HepG2 (cell line): ENCODE results near the gene NEGR1. TPM values are rescaled to one million over a fixed set of nuclear protein-coding genes. Genes with fewer than 3 reads are reported as not detected.

Experiments
- ATAC-seq: fragments of 200-7000 bp; cut with Tn5 transposase; 3 replicates; pipeline ENCODE4 v1.9.1; 2020; ENCODE audit warnings: mild to moderate bottlenecking, moderate library complexity
- BruUV-seq: library from RNA; stranded (reverse); fragments of 400-500 nt; replicated peaks from 2 replicates; lab custom pipeline; 2021; lab: Mats Ljungman, UMichigan
- CTCF ChIA-PET: fragments of 300-600 bp; formaldehyde crosslinking; extraction: SDS; loops from one replicate; lab custom pipeline; 2021; ENCODE audit warnings: low total read pairs, inconsistent platforms, low intra/inter-chr PET ratio; lab: Yijun Ruan, JAX
- POLR2A ChIA-PET: fragments of 350-600 bp; sonication (Branson Sonifier 250); formaldehyde crosslinking; loops from one replicate; lab custom pipeline; 2020; ENCODE audit warnings: antibody characterized with exemption, inconsistent platforms; lab: Yijun Ruan, JAX
- DNase-seq: peaks from one replicate; pipeline ENCODE4 v3.0.0-alpha.2; 2015; ENCODE audit warnings: low spot score
- FAIRE-seq: peaks from 3 replicates; lab custom pipeline; 2011; peaks lifted over from hg19 to GRCh38; lab: Jason Lieb, UNC
- H2AFZ ChIP-seq: one replicate; pipeline ENCODE4 v1.6.1; 2011; ENCODE audit warnings: low read length, inconsistent platforms
- H3K27ac ChIP-seq: fragments of 300-600 bp; 3 replicates; pipeline ENCODE4 v1.8.0; 2011; ENCODE audit warnings: mixed run types, mild to moderate bottlenecking, mixed read lengths, low read length, inconsistent platforms; ENCODE audit not compliant: insufficient read depth; ENCODE audit errors: extremely low read length
- H3K27me3 ChIP-seq, 2 experiments: fragments of 200-600 bp in 1 of 2; 2 replicates in 1 of 2; 3 replicates in 1 of 2; pipeline versions ENCODE4 v1.6.0 to v1.8.0; 2011; ENCODE audit warnings: low read length in 2 of 2, mild to moderate bottlenecking in 2 of 2, moderate library complexity in 2 of 2, inconsistent platforms in 1 of 2; ENCODE audit not compliant: insufficient read depth in 2 of 2, control insufficient read depth in 1 of 2
- H3K36me3 ChIP-seq, 2 experiments: fragments of 200-600 bp in 1 of 2; replicated peaks in 1 of 2; 2 replicates in 1 of 2; 3 replicates in 1 of 2; pipeline versions ENCODE4 v1.5.1 to v1.8.0; 2011; ENCODE audit warnings: low read length in 2 of 2, inconsistent platforms in 1 of 2; ENCODE audit not compliant: insufficient read depth in 2 of 2, control insufficient read depth in 1 of 2
- H3K4me1 ChIP-seq: 2 replicates; pipeline ENCODE4 v1.5.1; 2012; ENCODE audit warnings: low read length, inconsistent platforms; ENCODE audit not compliant: insufficient read depth
- H3K4me2 ChIP-seq: 2 replicates; pipeline ENCODE4 v1.6.0; 2011; ENCODE audit warnings: low read depth, low read length, inconsistent platforms
- H3K4me3 ChIP-seq, 3 experiments: fragments of 200-600 bp in 1 of 3; sonication (generic), shearing (Covaris generic) in 1 of 3; replicated peaks in 1 of 3; 2 replicates each; pipeline ENCODE4 v1.5.1; 2011 to 2016; ENCODE audit warnings: low read length in 3 of 3, inconsistent platforms in 2 of 3, low read depth in 2 of 3, mild to moderate bottlenecking in 2 of 3, control low read depth in 1 of 3, mixed read lengths in 1 of 3; ENCODE audit not compliant: insufficient read depth in 1 of 3
- H3K79me2 ChIP-seq: one replicate; pipeline ENCODE4 v1.6.1; 2011; ENCODE audit warnings: low read length, inconsistent platforms; ENCODE audit not compliant: insufficient read depth
- H3K9ac ChIP-seq: 2 replicates; pipeline ENCODE4 v1.6.0; 2011; ENCODE audit warnings: mild to moderate bottlenecking, low read depth, low read length, inconsistent platforms; ENCODE audit not compliant: insufficient read depth
- H3K9me3 ChIP-seq: 2 replicates; pipeline ENCODE4 v1.5.1; 2012; ENCODE audit warnings: mild to moderate bottlenecking, low read length
- H4K20me1 ChIP-seq: 2 replicates; pipeline ENCODE4 v1.6.0; 2011; ENCODE audit warnings: inconsistent platforms, mild to moderate bottlenecking, low read length, moderate library complexity; ENCODE audit not compliant: insufficient read depth
- ARID2 ChIP-seq: sonication (generic); formaldehyde crosslinking; IDR thresholded peaks from 2 replicates; pipeline ENCODE4 v1.8.1; 2022; ENCODE audit warnings: mild to moderate bottlenecking, missing genetic modification reagents, borderline replicate concordance
- ARNT ChIP-seq: fragments of 450-650 bp; IDR thresholded peaks from 2 replicates; pipeline ENCODE4 v1.6.1; 2017
- ASH2L ChIP-seq: fragments of 300-600, 200-600 bp; sonication (generic); IDR thresholded peaks from 2 replicates; pipeline ENCODE4 v1.7.0; 2017; ENCODE audit warnings: low read depth, mild to moderate bottlenecking, moderate library complexity, mixed read lengths, low read length; ENCODE audit not compliant: insufficient read length
- HNRNPH1 ChIP-seq: fragments of 200-400 bp; formaldehyde crosslinking; optimal IDR thresholded peaks from 2 replicates; pipeline ENCODE3; 2017; ENCODE audit warnings: mild to moderate bottlenecking, low read depth, low read length
- MBD4 ChIP-seq: IDR thresholded peaks from 2 replicates; pipeline ENCODE4 v1.6.1; 2012; ENCODE audit warnings: low read length, inconsistent platforms, borderline replicate concordance
- NFE2L2 ChIP-seq: fragments of 150-350 bp; IDR thresholded peaks from 2 replicates; pipeline ENCODE4 v1.6.1; 2014; ENCODE audit warnings: low read length
- RAD21 ChIP-seq: fragments of 450-650 bp; formaldehyde crosslinking; IDR thresholded peaks from 2 replicates; pipeline ENCODE4 v1.5.0; 2020; ENCODE audit warnings: mild to moderate bottlenecking
- SMARCC2 ChIP-seq: fragments of 450-650 bp; IDR thresholded peaks from 2 replicates; pipeline ENCODE4 v1.6.1; 2017; ENCODE audit warnings: antibody characterized with exemption, mild to moderate bottlenecking
- SNAPC4 ChIP-seq: sonication (generic); formaldehyde crosslinking; IDR thresholded peaks from 2 replicates; pipeline ENCODE4 v1.4.0; 2020; ENCODE audit warnings: mild to moderate bottlenecking, missing genetic modification reagents
- SOX6 ChIP-seq, 2 experiments: fragments of 450-650 bp in 1 of 2; sonication (generic) in 1 of 2; formaldehyde crosslinking in 1 of 2; IDR thresholded peaks; 2 replicates each; pipeline versions ENCODE4 v1.4.0 to v1.6.1; 2017 to 2020; ENCODE audit warnings: antibody characterized with exemption in 1 of 2, mild to moderate bottlenecking in 1 of 2, missing genetic modification reagents in 1 of 2
- ZNF3 ChIP-seq: IDR thresholded peaks from 2 replicates; pipeline ENCODE4 v1.7.0; 2017; ENCODE audit warnings: inconsistent platforms
- ZNF33A ChIP-seq: sonication (generic); formaldehyde crosslinking; IDR thresholded peaks from 2 replicates; pipeline ENCODE4 v1.5.1; 2020; ENCODE audit warnings: missing genetic modification reagents, mild to moderate bottlenecking, moderate library complexity, borderline replicate concordance
- ZNF841 ChIP-seq: sonication (generic); formaldehyde crosslinking; IDR thresholded peaks from 2 replicates; pipeline ENCODE4 v1.8.1; 2023; ENCODE audit warnings: missing genetic modification reagents, borderline replicate concordance
- ZSCAN25 ChIP-seq: sonication (generic); formaldehyde crosslinking; IDR thresholded peaks from 2 replicates; pipeline ENCODE4 v1.8.0; 2022; ENCODE audit warnings: mild to moderate bottlenecking, missing genetic modification reagents
- WGBS: methylation state at CpG from one replicate; pipeline ENCODE4 v1.1.6; 2017; ENCODE audit warnings: low lambda C conversion rate; 5-methylcytosine and 5-hydroxymethylcytosine counted together
- in situ Hi-C: cut with HindIII; loops from 2 replicates; pipeline ENCODE4 v1.10.0; 2017; ENCODE audit warnings: low pct_unique_long_range_greater_than_20kb; ENCODE audit not compliant: extremely low pct_ligation_motif_present
- intact Hi-C: fragments of 100-400 bp; cut with micrococcal nuclease; formaldehyde crosslinking; loops from one replicate; pipeline ENCODE4 v1.10.0; 2022; ENCODE audit not compliant: unreplicated experiment
- polyA plus RNA-seq, 8 experiments: library from polyadenylated mRNA; depleted of rRNA in 3 of 8; stranded (reverse) in 7 of 8; unstranded in 1 of 8; fragments of >200 nt; fragmentation: Illumina TruSeq in 4 of 8; extraction: Trizol in 4 of 8; gene quantifications; 2 replicates each; pipeline versions ENCODE4 v1.2.1 to v1.2.3, GENCODE V29; 2011 to 2016; ENCODE audit warnings: low read depth in 4 of 8, missing spikeins in 1 of 8, mixed read lengths in 1 of 8; ENCODE audit not compliant: insufficient read depth in 1 of 8
- total RNA-seq, 5 experiments: library from RNA; depleted of rRNA; stranded (reverse); fragments of >200 nt; fragmentation: Illumina TruSeq; extraction: Trizol; gene quantifications; 2 replicates each; pipeline ENCODE4 v1.2.3, GENCODE V29; 2016; ENCODE audit warnings: low read depth in 1 of 5
- TF ChIP-seq, protein P1 (sequence below): sonication (generic); formaldehyde crosslinking; IDR thresholded peaks from 2 replicates; pipeline ENCODE4 v1.8.1; 2023; ENCODE audit warnings: missing genetic modification reagents, inconsistent platforms, borderline replicate concordance

Gene NEGR1
- total and polyA plus RNA-seq, 2 of the 13 experiments (the other 11 are each of a cell fraction or from before 2014, with no cell fraction given), result not detected

DNA sequence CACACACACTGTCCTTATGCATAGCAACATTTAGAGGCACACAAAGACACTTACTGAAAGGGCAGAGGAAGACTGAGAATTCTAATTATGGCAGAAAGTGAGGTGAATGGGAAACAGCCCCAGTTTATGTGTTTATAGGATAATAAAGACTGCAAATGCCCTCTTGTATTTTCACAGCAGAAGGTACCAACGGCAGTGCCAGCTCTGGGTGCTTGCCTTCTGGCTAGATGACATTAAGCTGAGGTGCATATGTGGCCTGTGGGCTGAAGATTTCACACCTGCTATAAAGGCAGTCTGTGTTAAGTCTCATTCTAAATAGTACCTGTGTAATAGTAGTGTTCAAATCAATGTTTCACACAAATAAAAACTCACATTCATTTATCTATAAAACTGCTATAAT is 854.3 kb downstream of the NEGR1 start (continued):
- TF ChIP-seq SOX6 (IDR thresholded peaks at IDR 0.05) (no peak), SOX6 (CRISPR knock-in tag; IDR thresholded peaks at IDR 0.05) (no peak), ARNT (no peak), NFE2L2 (no peak), ASH2L (no peak), HNRNPH1 (no peak)

DNA sequence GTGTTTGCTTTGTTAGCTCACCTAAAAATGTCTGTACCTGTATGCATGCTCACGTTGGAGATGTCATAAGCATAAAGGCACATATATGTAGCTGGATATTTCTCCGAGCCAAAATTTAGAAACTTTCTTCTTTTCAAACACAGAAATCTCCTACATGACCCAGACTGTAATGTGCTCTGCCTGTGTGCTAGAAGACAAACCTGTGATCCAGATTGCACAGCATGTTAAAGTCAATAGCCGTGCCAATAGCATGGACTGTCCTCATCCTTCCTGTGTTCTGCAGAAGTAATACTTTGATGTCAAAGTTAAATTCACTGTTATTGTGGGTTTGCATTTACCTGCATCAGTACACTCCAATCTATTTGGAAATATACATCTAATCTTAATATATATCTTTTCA is 855.3 kb downstream of the NEGR1 start:
- FAIRE-seq (no peak), ATAC-seq (no peak), DNase-seq (no peak)
- intact Hi-C loops, result no loop called here
- Histone ChIP-seq H3K4me2 (no peak overlapping the region), H3K9ac (no peak overlapping the region), H2AFZ (no peak overlapping the region), H3K36me3 (no peaks in the 10 kb centered on the region), H3K79me2 (no peaks in the 10 kb centered on the region), H3K27me3 (no peaks in the 10 kb centered on the region), H3K27ac (no peak overlapping the region), H3K4me1 (no peaks in the 10 kb centered on the region), H4K20me1 (no peaks in the 10 kb centered on the region), H3K4me3 (no peak overlapping the region), H3K9me3 (no peaks in the 10 kb centered on the region; the same call in 1 of the 2 replicates)
- in situ Hi-C loops, result no loop called here
- 2% methylated on average over 3 of the region's 3 CpGs for WGBS
- TF ChIP-seq, protein P1, sequence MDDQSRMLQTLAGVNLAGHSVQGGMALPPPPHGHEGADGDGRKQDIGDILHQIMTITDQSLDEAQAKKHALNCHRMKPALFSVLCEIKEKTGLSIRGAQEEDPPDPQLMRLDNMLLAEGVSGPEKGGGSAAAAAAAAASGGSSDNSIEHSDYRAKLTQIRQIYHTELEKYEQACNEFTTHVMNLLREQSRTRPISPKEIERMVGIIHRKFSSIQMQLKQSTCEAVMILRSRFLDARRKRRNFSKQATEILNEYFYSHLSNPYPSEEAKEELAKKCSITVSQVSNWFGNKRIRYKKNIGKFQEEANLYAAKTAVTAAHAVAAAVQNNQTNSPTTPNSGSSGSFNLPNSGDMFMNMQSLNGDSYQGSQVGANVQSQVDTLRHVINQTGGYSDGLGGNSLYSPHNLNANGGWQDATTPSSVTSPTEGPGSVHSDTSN (CRISPR knock-in tag), result no peak
- TF ChIP-seq MBD4 (no peak), ZNF841 (CRISPR knock-in tag) (no peak), ZSCAN25 (CRISPR knock-in tag) (no peak), ARID2 (no peak), SMARCC2 (no peak), RAD21 (CRISPR knock-in tag) (no peak), SNAPC4 (no peak), ZNF33A (no peak), ZNF3 (CRISPR knock-in tag) (no peak)
- no TSS peak for BruUV-seq
- POLR2A ChIA-PET, result no interaction called here
- CTCF ChIA-PET, result no interaction called here
